GM06990 (cell line): ENCODE data around the gene PRKG1.

Experiments
- DNase-seq: peaks from one replicate; pipeline ENCODE4 v3.0.0-alpha.2; 2011; ENCODE audit not compliant: insufficient read length; ENCODE audit errors: extremely low read depth
- H3K27me3 ChIP-seq: replicated peaks from 2 replicates; pipeline ENCODE4 v1.6.0; 2011; ENCODE audit warnings: low read length; ENCODE audit not compliant: control insufficient read depth, insufficient read depth
- H3K36me3 ChIP-seq: 2 replicates; pipeline ENCODE4 v1.5.1; 2011; ENCODE audit warnings: low read length; ENCODE audit not compliant: control insufficient read depth, insufficient read depth
- H3K4me3 ChIP-seq: replicated peaks from 2 replicates; pipeline ENCODE4 v1.5.1; 2011; ENCODE audit warnings: low read depth, mild to moderate bottlenecking, control low read depth, low read length
- CTCF ChIP-seq: IDR thresholded peaks from 2 replicates; pipeline ENCODE4 v1.5.1; 2011; ENCODE audit warnings: low read length, control low read depth, mild to moderate bottlenecking, inconsistent platforms; ENCODE audit not compliant: insufficient read depth, poor library complexity, severe bottlenecking

The PRKG1 gene

GRCh38 chr10:51640120-51640819 lies 566.0 kb downstream of the PRKG1 start:
- no peaks in the 10 kb centered on the region for H3K27me3 ChIP-seq
- no peak for DNase-seq
- no peak for TF ChIP-seq CTCF
- no peak overlapping the region for H3K4me3 ChIP-seq
- H3K36me3 ChIP-seq = no peaks in the 10 kb centered on the region

GRCh38 chr10:51642581-51642980 lies 568.3 kb downstream of the PRKG1 start:
- TF ChIP-seq CTCF = no peak
- no peak for DNase-seq
- Histone ChIP-seq H3K27me3 (no peaks in the 10 kb centered on the region), H3K36me3 (no peaks in the 10 kb centered on the region), H3K4me3 (no peak overlapping the region)

GRCh38 chr10:51643734-51644133 lies 569.4 kb downstream of the PRKG1 start:
- DNase-seq = no peak
- H3K36me3 ChIP-seq = no peaks in the 10 kb centered on the region
- TF ChIP-seq CTCF = no peak
- H3K4me3 ChIP-seq = no peak overlapping the region
- no peaks in the 10 kb centered on the region for H3K27me3 ChIP-seq

GRCh38 chr10:51649064-51649463 lies 574.8 kb downstream of the PRKG1 start:
- no peak for TF ChIP-seq CTCF
- H3K4me3 ChIP-seq = no peak overlapping the region
- DNase-seq = no peak
- no peaks in the 10 kb centered on the region for H3K27me3 ChIP-seq
- no peaks in the 10 kb centered on the region for H3K36me3 ChIP-seq

- Histone ChIP-seq H3K27me3 (no peaks in the 10 kb centered on the region), H3K4me3 (no peak overlapping the region), H3K36me3 (no peaks in the 10 kb centered on the region)
- TF ChIP-seq CTCF = no peak
- DNase-seq = no peak
Measured at GRCh38 chr10:51651063-51651462, 576.8 kb downstream of the PRKG1 start.

GRCh38 chr10:51653025-51653424 lies 578.7 kb downstream of the PRKG1 start:
- no peak for DNase-seq
- H3K4me3 ChIP-seq = no peak overlapping the region
- no peak for TF ChIP-seq CTCF
- no peaks in the 10 kb centered on the region for H3K27me3 ChIP-seq
- H3K36me3 ChIP-seq = no peaks in the 10 kb centered on the region
